ENCODE measurements around the gene REXO4.
A peak's percentile ranks its signal among the peaks of the same experiment; 100 is the strongest.
"Not testable (repeated sequence)": the region's sequence is repeated elsewhere in the genome, so short reads cannot be mapped to it uniquely, and the experiment has no call there.

Gene REXO4

DNA sequence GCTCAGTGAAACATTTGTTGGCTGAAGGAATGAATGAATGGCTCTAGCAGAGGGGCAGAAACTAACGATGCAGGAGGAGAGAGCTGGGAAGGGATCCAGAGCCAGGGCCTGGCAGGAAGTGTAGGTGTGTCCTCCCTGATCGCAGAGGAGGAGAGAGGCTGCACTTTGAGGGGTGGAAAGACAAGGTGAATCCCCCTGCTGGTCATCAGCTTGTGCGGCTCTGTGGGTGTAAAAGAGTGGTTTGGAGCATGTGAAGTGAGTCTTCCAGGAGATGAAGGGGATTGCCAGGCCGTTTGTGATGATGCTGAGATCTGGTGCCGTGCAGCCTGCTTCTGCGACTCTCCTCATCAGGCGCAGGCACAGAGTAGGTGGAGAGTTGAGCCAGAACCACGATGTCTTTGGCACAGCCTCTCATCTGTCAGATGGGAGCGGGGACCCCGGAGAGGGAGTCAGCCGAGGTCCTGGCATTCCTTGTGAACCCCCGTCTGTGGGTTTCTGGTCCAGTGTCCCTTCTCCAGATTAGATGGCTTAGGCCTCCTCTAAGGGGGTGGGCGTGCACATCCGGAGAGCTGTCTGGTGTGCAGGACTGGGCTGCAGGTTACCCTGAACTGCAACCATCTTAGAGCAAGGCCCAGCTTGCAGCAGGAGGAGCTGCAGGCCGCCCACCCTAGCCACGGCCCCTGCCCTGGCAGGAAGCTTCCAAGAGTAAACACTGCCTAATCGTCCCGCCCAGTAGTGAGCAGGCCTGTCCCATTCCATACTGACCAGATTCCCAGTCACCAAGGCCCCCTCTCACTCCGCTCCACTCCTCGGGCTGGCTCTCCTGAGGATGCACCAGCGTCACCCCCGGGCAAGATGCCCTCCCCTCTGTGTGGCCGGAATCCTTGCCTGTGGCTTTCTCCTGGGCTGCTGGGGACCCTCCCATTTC lies 4.1 kb upstream of the REXO4 start, which contains the start of gene ADAMTS13:
Gene ADAMTS13 (plus strand): TSS at position 753 of the 928 bp plus-strand sequence. CDS start 77 bp downstream, at position 830.
- DNase-seq (ENCODE audit: low read depth in 2 of 3, low spot score in 2 of 3) = peak in 1 of 3 experiments; percentile 33

DNA sequence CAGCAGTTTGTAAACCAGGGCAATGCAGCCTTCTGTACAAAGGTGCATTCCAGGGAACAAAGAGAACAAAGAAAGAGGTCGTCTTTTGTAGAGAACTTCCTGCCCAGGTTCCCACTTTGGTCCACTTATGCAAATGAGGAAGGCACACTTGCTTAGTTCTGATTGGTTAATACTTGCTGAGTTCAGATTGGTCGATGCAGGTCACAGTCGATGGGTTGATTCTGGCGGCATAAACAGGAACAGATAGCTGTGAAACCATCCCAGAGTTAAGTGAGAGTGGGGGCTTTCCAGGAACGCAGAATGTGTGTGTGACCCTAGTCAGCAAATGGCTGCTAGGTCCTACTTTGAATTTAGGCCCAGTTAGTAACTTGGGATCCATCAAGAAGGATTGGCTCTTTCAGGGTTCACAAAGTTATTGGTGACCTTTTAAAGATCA lies 2.6 kb upstream of the REXO4 start:
- DNase-seq (ENCODE audit: low read depth in 2 of 3, low spot score in 2 of 3) = no peak

DNA sequence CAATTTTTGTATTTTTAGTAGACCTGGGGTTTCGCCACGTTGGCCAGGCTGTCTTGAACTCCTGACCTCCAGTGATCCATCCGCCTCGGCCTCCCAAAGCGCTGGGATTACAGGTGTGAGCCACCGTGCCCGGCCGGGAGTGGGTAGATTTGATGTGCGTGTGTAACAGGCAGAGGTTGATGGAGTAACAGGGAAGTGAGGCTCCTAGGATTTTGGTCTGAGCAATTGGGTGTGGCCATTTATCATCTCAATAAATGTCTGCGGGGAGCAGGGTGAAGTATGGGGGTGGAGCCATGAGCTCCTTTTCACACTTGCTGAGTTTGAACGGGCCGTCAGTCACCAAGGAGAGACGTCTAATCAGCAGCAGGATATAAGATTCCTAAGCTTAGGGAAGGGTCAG lies 1.2 kb upstream of the REXO4 start:
- no peak for DNase-seq (ENCODE audit: low read depth in 2 of 3, low spot score in 2 of 3)

DNA sequence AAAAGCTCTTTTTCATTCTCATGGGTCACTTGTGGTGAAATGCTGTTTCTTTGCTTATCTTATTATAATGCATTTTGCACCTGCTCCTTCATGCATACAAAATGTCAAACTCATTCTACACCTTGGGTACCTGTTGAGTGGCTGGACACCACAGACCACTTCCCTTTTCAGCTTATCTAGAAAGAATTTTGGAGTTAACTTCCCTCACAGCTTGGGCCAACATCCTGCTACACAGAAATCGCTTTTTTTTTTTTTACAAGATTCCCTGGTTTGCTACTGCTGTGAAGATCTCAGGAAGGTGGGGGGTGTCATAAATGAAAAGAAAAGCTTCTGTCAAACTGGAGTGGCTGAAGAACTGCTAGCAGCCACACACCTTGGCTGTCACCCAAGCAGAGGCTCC lies 2.6 kb downstream of the REXO4 start:
- no peak for DNase-seq (ENCODE audit: low read depth in 2 of 3, low spot score in 2 of 3)

DNA sequence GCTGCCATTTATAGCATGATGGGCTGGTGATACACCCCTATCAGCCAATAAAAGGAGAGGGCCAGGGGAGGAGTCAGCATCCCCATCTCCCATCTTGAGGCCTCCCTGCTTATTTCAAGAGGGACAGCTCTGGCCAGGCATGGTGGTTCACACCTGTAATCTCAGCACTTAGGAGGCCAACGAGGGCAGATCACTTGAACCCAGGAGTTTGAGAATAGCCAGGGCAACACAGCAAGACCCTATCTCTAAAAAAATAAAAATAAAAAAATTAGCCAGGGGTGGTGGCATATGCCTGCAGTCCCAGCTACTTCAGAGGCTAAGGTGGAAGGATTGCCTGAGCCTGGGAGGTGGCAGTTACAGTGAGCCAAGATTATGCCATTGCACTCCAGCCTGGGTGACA lies 9.8 kb downstream of the REXO4 start:
- DNase-seq (ENCODE audit: low read depth in 2 of 3, low spot score in 2 of 3) = no peak

DNA sequence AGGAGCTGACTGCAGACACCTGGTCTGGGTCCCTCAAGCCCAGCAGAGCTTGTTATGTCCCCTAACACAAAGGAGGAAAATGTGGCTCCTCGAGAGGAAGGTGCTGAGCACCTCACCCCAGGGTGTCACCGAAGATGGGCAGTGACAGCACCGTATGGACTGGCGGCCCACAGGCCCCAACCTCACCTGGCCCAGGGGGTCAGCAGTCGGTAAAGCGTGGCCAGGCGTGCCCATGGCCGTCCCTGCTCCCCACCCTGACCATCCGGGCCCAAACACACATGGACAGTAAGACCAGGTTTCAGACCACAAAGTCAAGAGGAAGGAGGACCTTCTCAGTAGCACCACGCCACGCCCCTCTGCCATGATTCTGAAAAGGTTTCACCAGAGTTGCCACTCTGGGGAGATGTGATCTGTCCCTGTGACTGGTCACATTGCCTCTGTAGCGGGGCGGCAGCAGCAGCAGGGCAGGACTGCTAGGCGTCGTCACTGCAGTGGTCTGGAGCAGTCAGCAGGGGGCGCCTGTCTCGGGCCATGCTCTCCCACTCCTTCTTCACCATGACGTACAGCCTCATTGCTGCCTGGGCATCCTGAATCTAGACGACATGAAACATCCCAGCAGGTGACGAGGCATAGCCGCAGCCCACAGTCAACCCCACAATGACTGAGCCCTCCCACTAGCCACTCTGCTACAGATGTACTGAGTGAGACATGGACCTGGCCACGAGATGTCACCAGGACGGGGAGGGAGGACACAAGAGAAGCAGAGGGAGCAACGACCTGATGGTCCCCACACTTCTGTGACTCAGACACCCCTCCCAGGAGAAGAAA lies 11.1 kb downstream of the REXO4 start:
- DNase-seq (ENCODE audit: low read depth in 2 of 3, low spot score in 2 of 3) = peak; percentile 62 to 74 (median 74)

DNA sequence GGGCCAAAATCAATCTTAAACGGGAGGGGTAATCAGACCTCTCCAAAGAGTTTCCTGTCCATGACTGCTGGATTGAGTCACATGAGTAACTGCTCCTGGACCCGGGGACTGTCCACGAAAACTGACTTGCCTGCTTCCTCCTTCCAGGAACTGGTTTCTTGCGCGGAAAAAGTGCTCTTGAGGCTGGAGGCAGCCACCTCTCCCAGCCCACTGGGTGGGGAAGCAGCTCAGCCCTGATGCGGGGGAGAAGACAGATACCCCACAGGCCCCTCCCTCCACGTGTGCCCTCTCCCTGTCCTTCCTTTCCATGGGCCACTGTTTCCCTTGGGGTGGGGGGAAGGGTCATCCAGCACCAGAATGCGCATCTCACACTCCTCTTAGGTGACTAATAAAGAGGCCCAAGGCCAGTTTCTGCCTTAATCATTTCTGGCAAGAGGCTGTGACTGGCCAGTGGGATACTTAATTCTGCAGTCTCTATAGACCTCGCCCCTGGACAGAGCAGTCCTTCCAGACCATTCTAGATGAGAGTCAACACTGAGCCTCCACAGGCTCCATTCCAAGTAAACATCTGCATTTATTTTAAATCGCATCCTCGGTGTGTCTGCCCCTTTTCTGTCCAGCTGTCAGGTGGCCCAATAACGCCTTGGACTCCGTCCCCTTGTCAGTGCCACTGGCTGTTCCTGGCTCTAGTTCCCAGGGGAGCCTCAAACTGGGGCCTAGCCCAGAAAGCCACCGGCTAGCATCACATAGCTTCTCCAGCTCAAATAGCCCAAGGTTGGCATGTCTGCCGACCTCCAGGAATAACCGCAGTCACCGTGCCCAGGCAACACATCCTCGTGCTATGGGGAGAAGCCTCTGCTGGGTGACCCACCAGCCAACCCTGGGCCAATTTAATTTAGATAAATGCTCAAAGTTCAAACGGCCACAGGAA lies 12.0 kb downstream of the REXO4 start:
- DNase-seq (ENCODE audit: low read depth in 2 of 3, low spot score in 2 of 3) = no peak

DNA sequence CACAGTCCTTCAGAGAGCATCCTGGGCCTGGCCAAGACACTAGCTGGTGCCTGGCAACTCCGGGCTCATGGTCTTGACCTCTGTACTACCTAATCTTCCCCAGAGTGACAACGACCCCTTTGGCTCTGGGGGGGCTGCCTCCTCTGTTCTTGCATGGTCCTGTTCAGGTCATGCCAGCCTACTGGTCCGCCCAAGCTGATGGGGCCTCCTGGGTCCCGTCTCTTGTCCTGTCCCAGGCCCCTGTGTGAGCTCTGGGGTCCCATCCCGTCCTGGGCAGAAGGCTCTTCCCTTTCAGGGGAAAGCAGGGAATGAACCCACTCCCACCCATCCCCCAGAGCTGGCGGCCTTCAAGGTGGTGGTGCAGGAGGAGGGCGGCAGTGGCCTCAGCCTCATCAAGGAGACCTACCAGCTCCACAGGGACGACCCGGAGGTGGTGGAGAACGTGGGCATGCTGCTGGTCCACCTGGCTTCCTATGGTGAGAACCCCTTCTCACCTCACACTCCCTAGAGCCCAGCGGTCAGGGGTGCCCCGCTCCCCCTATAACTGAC lies 13.3 kb downstream of the REXO4 start:
- DNase-seq (ENCODE audit: low read depth in 2 of 3, low spot score in 2 of 3) = no peak

DNA sequence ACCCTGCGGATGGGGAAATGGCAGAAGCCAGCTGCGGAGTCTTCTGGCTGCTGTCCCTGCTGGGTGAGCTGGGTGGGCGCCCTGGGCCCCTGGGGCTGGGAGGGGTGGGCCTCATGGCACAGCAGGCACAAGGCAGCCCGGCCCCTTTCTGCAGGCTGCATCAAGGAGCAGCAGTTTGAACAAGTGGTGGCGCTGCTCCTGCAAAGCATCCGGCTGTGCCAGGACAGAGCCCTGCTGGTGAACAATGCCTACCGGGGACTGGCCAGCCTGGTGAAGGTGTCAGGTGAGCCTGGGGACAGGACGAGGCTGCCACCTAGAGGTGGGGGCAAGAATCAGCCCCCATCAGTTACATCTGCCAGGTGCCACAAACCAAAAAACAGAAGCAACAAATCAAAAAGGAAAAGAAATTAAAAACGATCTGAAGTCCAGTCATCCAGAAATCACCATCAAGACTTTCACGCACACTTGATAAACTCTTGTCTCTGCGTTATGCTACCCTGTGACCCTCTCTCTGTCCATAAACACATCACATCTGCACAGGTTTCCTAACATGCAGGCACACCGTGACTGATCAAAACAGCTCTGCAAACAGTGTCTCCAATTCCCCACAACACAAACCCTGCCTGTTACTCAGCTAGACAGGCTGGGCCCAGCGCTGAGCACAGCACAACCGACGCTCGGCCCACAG lies 13.9 kb downstream of the REXO4 start:
- DNase-seq (ENCODE audit: low read depth in 2 of 3, low spot score in 2 of 3) = peak in 1 of 3 experiments; percentile 32

DNA sequence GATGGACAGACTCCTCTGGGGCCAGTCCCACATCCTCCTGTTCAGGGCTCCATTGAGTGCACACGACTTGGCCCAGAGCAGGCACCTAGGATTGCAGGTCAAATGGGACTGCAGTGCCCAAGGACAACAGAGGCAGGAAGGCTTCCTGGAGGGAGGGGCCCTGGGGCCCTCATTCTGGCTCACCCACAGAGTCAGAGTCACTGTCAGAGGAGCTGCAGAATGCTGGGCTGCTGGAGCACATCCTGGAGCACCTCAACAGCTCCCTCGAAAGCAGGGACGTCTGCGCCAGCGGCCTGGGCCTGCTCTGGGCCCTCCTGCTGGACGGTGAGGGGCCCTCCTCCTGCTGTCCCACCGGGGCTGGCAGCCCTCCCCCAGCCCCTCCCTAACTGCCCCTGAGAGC lies 15.1 kb downstream of the REXO4 start:
- DNase-seq (ENCODE audit: low read depth in 2 of 3, low spot score in 2 of 3) = no peak

DNA sequence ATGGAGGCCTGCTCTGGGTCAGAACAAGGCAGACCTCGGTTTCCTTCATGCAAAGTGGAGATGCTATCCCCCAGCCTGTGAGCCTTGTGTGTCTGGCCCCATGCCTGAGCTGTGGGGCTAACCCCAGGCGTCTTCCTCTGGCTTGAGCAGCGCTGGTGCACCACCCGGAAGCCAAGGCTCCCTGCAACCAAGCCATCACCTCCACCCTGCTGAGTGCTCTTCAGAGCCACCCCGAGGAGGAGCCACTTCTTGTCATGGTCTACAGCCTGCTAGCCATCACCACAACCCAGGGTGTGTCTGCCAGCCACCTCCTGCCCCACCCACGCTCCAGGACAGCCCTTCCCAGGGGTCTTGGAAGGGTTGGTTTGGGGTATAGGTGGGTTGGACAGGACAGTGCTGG lies 16.2 kb downstream of the REXO4 start:
- DNase-seq (ENCODE audit: low read depth in 2 of 3, low spot score in 2 of 3) = no peak

DNA sequence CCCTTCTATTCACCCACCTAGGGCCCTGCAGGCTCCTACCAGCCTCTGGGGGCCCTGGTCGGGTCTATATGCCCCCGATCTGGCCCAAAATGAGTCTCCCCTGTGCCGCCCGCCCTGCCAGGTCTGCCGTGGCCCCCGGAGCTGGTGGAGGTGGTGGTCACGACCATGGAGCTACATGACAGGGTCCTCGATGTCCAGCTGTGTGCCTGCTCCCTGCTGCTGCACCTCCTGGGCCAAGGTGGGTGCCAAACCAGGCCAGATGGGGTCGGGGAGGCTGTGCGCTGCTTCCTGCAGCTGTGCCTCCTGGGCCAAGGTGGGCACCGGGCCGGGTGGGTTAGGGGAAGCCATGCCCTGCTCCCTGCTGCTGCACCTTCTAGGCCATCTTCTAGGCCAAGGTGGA lies 17.5 kb downstream of the REXO4 start:
- no peak for DNase-seq (ENCODE audit: low read depth in 2 of 3, low spot score in 2 of 3)

DNA sequence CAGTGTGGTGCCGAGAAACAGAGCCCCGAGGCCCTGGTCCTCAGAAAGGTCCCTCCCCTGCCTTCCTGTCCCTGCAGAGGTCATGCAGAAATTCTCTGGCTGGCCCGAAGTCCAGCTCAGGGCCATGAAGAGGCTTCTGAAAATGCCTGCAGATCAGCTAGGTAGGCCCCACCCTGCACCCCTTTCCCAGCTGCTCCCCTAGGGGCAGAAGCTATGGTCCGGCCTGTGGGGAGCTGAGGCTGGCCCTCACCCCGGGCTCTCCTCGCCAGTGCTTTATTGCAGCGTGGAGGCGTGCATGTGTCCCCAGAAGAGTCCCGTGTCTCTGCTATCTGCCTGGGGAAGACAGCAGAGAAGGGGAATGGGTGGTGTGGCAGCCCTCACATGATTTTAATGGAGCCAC lies 19.9 kb downstream of the REXO4 start:
- DNase-seq (ENCODE audit: low read depth in 2 of 3, low spot score in 2 of 3) = no peak

DNA sequence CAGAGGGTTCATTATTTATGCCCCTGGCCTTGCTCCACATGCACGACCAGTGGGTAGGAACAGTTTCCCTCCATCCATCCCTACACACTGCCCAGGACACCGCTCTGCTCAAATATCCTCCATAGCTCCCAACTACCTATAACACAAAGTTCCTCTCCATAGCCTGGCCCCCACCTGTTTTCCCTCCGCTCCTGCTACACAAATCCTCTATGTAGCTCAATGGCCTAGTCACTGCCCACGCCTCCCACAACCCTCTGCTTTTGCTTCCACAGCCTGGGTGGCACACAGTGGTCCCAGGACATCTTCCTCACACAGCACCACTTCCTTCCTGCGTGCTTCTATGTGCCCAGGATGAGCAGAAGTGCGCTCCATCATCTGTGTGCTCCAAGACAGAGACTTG lies 20.4 kb downstream of the REXO4 start:
- DNase-seq (ENCODE audit: low read depth in 2 of 3, low spot score in 2 of 3) = no peak

DNA sequence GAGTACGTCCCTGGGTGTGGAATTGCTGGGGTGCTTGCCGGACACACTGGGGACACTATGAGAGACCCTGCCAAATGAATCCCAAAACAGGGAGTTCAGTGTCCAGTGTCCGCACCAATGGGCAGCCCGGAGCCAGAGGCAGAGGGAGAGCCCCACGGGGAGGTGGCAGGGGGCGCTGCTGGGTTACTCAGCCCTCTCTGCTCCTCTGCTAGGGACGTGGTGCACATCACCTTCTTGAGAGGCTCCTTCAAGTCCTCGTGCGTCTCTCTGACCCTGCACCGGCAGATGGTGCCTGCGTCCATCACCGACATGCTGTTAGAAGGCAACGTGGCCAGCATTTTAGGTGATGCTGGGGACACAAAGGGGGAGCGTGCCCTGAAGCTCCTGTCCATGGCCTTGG lies 20.9 kb downstream of the REXO4 start:
- no peak for DNase-seq (ENCODE audit: low read depth in 2 of 3, low spot score in 2 of 3)

DNA sequence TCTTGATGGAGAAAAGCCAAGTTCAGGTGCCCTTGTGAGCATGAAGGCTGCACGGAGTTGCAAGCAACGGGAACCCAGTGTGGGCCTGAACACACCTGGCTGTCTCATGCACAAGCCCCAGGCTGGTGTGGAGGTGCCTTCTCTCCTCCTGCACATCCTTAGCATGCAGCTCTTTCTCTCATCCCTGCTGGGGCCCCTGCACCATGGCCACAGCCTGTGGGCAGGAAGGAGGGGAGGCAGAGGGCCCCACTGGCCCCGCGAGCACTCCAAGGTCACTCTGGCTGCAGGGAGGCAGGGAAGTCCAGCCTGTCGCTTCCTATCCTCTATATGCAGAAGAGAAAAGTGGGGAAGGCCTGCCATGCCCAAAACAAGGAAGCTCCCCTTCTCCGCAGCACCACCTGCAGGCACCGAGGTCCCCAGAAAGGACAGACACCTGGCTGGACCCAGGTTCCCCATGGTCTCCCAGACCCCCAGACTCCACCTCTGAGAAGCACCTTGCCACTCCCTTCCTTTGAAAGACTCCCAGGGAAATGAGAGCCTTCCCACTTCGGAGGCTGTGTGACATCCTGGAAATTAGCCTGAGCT lies 23.0 kb downstream of the REXO4 start:
- no peak for DNase-seq (ENCODE audit: low read depth in 2 of 3, low spot score in 2 of 3)

DNA sequence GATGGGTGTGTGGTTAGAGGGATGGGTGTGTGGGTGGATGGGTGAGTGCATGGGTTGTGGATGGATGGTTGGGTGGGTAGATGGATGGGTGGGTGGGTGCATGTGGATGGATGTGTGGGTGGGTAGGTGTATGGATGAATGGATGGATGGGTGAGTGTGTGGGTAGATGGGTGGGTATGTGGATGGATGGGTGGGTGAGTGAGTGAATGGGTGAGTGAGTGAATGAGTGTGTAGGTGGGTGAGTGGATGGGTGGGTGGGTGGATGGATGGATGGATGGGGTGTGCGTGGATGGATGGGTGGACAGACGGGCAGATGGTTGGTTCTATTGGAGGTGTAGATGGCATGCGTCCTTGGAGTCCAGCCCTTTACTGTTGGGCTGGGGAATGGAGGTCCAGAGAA lies 24.4 kb downstream of the REXO4 start:
- DNase-seq (ENCODE audit: low read depth in 2 of 3, low spot score in 2 of 3) = no peak

DNA sequence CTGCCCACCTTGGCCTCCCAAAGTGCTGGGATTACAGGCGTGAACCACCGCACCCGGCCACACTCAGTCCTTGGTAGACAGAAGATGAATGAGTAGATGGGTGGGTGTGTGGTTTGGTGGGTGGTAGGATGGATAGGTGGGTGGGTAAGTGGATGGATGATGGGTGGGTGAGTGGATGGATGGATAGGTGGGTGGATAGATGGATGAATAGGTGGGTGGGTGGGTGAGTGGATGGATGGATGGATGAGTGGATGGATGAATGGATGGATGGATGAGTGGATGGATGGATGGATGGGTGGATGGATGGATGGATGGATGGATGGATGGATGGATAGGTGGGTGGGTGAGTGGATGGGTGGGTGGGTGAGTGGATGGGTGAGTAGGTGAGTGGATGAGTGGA lies 25.5 kb downstream of the REXO4 start:
- DNase-seq (ENCODE audit: low read depth in 2 of 3, low spot score in 2 of 3) = not testable (repeated sequence)

DNA sequence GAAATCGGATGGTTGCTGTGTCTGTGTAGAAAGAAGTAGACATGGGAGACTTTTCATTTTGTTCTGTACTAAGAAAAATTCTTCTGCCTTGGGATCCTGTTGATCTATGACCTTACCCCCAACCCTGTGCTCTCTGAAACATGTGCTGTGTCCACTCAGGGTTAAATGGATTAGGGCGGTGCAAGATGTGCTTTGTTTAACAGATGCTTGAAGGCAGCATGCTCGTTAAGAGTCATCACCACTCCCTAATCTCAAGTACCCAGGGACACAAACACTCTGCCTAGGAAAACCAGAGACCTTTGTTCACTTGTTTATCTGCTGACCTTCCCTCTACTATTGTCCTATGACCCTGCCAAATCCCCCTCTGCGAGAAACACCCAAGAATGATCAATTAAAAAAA lies 26.4 kb downstream of the REXO4 start:
- not testable (repeated sequence) for DNase-seq (ENCODE audit: low read depth in 2 of 3, low spot score in 2 of 3)

DNA sequence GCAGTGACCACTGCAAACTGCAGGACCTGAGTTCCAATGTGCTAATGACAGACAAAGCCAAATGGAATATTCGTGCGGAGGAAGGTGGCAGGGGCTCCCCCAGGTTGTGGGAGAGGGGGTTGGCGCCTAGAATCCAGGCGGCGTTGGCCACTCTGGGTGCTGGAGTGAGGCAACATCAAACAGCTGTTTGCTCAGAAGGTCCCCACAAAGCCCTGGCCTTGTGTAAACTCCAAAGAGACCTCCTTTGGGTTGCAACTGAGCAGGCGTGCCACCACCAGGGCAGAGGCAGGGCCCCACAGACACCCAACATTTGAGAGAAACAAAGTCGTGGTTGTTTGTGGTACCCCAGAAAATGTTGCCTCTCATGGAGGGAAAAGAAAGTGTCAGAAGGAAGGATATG lies 27.1 kb downstream of the REXO4 start:
- DNase-seq (ENCODE audit: low read depth in 2 of 3, low spot score in 2 of 3) = no peak

Data from activated CD8-positive, alpha-beta memory T cell treated with anti-CD3 and anti-CD28 coated beads for 48 hours (primary cell).